Mesenchymal stem cell (in vitro differentiated cells and primary cell): ENCODE results near the gene POLR2F. TPM values are rescaled to one million over a fixed set of nuclear protein-coding genes. Genes with fewer than 3 reads are reported as not detected.
A peak's percentile ranks its signal among the peaks of the same experiment; 100 is the strongest.

Experiments
- DNase-seq: peaks from one replicate; pipeline ENCODE4 v3.0.0-alpha.2; 2013
- H2AFZ ChIP-seq: one replicate; pipeline ENCODE4 v1.6.1; 2013; ENCODE audit warnings: low read depth, mild to moderate bottlenecking, control low read depth, inconsistent platforms, low read length, moderate library complexity
- H2AK5ac ChIP-seq: 2 replicates; pipeline ENCODE4 v1.6.1; 2013; ENCODE audit warnings: low read length, moderate library complexity, mild to moderate bottlenecking, inconsistent platforms; ENCODE audit not compliant: severe bottlenecking
- H2BK120ac ChIP-seq: one replicate; pipeline ENCODE4 v1.6.1; 2013; ENCODE audit warnings: low read depth, mild to moderate bottlenecking, inconsistent platforms, low read length, moderate library complexity
- H2BK12ac ChIP-seq, 2 experiments: one replicate each; pipeline ENCODE4 v1.6.1; 2013; ENCODE audit warnings: inconsistent platforms in 2 of 2, low read length in 2 of 2, mild to moderate bottlenecking in 2 of 2, moderate library complexity in 2 of 2, control low read depth in 1 of 2
- H2BK15ac ChIP-seq: one replicate; pipeline ENCODE4 v1.6.1; 2013; ENCODE audit warnings: mild to moderate bottlenecking, low read depth, inconsistent platforms; ENCODE audit not compliant: poor library complexity, severe bottlenecking
- H2BK5ac ChIP-seq: 2 replicates; pipeline ENCODE4 v1.6.1; 2013; ENCODE audit warnings: low read depth, mild to moderate bottlenecking, low read length, control low read depth, inconsistent platforms; ENCODE audit not compliant: poor library complexity, severe bottlenecking
- H3K14ac ChIP-seq, 2 experiments: one replicate each; pipeline ENCODE4 v1.6.1; 2013; ENCODE audit warnings: inconsistent platforms in 2 of 2, low read length in 2 of 2, control low read depth in 1 of 2, mild to moderate bottlenecking in 1 of 2, moderate library complexity in 1 of 2
- H3K18ac ChIP-seq, 2 experiments: one replicate each; pipeline ENCODE4 v1.6.1; 2013; ENCODE audit warnings: inconsistent platforms in 2 of 2, low read length in 2 of 2, control low read depth in 1 of 2, low read depth in 1 of 2, mild to moderate bottlenecking in 1 of 2
- H3K23ac ChIP-seq, 2 experiments: one replicate each; pipeline ENCODE4 v1.6.1; 2013; ENCODE audit warnings: inconsistent platforms in 2 of 2, low read length in 2 of 2, mild to moderate bottlenecking in 2 of 2, moderate library complexity in 2 of 2, control low read depth in 1 of 2
- H3K27ac ChIP-seq: 2 replicates; pipeline ENCODE4 v1.5.1; 2013; ENCODE audit warnings: mild to moderate bottlenecking, moderate library complexity, low read length, control low read depth, inconsistent platforms; ENCODE audit not compliant: poor library complexity, severe bottlenecking
- H3K27me3 ChIP-seq, 2 experiments: 2 replicates each; pipeline versions ENCODE4 v1.6.1 to v1.7.0; 2013; ENCODE audit warnings: low read length in 2 of 2, mild to moderate bottlenecking in 2 of 2, moderate library complexity in 2 of 2, control low read depth in 1 of 2, inconsistent platforms in 1 of 2; ENCODE audit not compliant: control insufficient read depth in 1 of 2, insufficient read depth in 1 of 2
- H3K36me3 ChIP-seq, 2 experiments: 2 replicates each; pipeline versions ENCODE4 v1.6.1 to v1.7.0; 2013; ENCODE audit warnings: low read length in 2 of 2, control low read depth in 1 of 2, inconsistent platforms in 1 of 2, low read depth in 1 of 2, mild to moderate bottlenecking in 1 of 2; ENCODE audit not compliant: insufficient read depth in 2 of 2, control insufficient read depth in 1 of 2
- H3K4ac ChIP-seq, 2 experiments: one replicate each; pipeline ENCODE4 v1.6.1; 2013; ENCODE audit warnings: inconsistent platforms in 2 of 2, low read length in 2 of 2, mild to moderate bottlenecking in 2 of 2, moderate library complexity in 2 of 2, control low read depth in 1 of 2, low read depth in 1 of 2
- H3K4me1 ChIP-seq: 2 replicates; pipeline ENCODE4 v1.6.1; 2013; ENCODE audit warnings: low read depth, low read length, control low read depth; ENCODE audit not compliant: control insufficient read depth, insufficient read depth
- H3K4me2 ChIP-seq: 2 replicates; pipeline ENCODE4 v1.6.1; 2013; ENCODE audit warnings: low read length, mild to moderate bottlenecking, inconsistent platforms; ENCODE audit not compliant: poor library complexity, severe bottlenecking
- H3K4me3 ChIP-seq, 2 experiments: 2 replicates each; pipeline versions ENCODE4 v1.5.1 to v1.7.0; 2013; ENCODE audit warnings: low read length in 2 of 2, mild to moderate bottlenecking in 2 of 2, control low read depth in 1 of 2, low read depth in 1 of 2; ENCODE audit not compliant: insufficient read depth in 1 of 2
- H3K79me1 ChIP-seq: replicated peaks from 2 replicates; pipeline ENCODE4 v1.6.1; 2013; ENCODE audit warnings: mild to moderate bottlenecking, control low read depth, low read length, inconsistent platforms; ENCODE audit not compliant: poor library complexity, severe bottlenecking
- H3K9ac ChIP-seq: 2 replicates; pipeline ENCODE4 v1.7.0; 2013; ENCODE audit warnings: mild to moderate bottlenecking, low read length, moderate library complexity
- H3K9me3 ChIP-seq: 2 replicates; pipeline ENCODE4 v1.7.0; 2013; ENCODE audit warnings: mild to moderate bottlenecking, low read length; ENCODE audit not compliant: control insufficient read depth
- H4K8ac ChIP-seq: one replicate; pipeline ENCODE4 v1.6.1; 2013; ENCODE audit warnings: inconsistent platforms, mild to moderate bottlenecking, low read length, moderate library complexity
- H4K91ac ChIP-seq: one replicate; pipeline ENCODE4 v1.6.1; 2013; ENCODE audit warnings: mild to moderate bottlenecking, low read length, inconsistent platforms
- WGBS: methylation state at CpG from one replicate; pipeline ENCODE4 v1.1.7; 2013; ENCODE audit warnings: mixed read lengths; 5-methylcytosine and 5-hydroxymethylcytosine counted together
- polyA plus RNA-seq, 2 experiments: library from polyadenylated mRNA; stranded (reverse); fragments of 200-250 nt; gene quantifications; one replicate each; pipeline ENCODE4 v1.2.3, GENCODE V29; 2013

The POLR2F gene
- polyA plus RNA-seq (2013, experiment 1 of 2): 88.8 TPM
- 95.4 TPM for polyA plus RNA-seq (2013, experiment 2 of 2)

DNA sequence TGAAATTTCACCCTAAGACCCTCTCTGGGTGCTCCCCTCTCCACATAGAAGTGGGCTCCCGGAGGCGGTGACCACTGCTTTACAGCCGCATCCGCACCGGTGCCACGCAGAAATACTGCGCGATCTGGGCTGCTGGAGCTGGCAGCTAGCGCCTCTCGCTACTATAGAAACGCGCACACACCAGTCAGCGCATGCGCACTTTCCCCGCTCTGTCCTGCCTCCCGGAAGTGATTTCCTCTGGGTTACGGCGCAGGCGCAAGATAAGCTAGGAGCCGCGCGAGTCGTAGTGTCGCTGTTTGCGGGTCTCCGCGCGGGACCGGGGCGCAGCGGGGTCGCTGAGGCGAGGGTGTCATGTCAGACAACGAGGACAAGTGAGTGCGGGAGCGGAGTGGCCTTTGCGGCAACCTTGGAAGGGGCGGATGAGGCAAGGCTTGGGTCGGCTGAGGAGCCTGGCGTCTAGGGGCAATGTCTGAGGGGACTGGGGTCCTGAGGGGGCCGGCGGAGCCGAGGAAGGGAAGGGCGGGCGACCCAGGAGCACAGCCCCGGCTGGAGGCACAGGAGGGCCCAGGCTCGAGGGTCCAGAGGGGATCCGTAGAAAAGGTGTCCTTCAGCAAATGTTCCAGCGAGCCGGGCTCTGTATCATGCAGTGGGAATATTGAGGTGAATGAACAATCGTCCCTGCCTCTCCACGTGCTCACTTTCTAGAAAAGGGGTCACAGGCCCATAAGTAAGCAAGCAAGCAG is at the start of gene POLR2F, which contains the start of gene C22orf23:
POLR2F (plus strand) TSS at position 263 of the 743 bp plus-strand sequence; CDS start at position 352, 89 bp downstream.
C22orf23 (minus strand) TSS at position 165 of the 743 bp plus-strand sequence. CDS start 452 bp downstream, outside the sequence.
- Histone ChIP-seq H3K27ac (no peak within 1 kb of the TSS), H3K9me3 (no peaks in the 10 kb centered on the region), H3K4ac (peak within 1 kb of the TSS in 1 of 2 experiments; percentile 94), H3K27me3 (no peaks in the 10 kb centered on the region), H3K79me1 (peaks cover 19% of the 10 kb centered on the region), H3K14ac (peak within 1 kb of the TSS in 1 of 2 experiments; percentile 86), H2BK5ac (no peak within 1 kb of the TSS), H2BK15ac (no peak within 1 kb of the TSS), H4K8ac (peak within 1 kb of the TSS; percentile 92), H4K91ac (peak within 1 kb of the TSS; percentile 70), H2AK5ac (no peak within 1 kb of the TSS), H3K9ac (peak within 1 kb of the TSS; percentile 97), H3K18ac (peak within 1 kb of the TSS; percentile 68 to 86), H2BK120ac (no peak within 1 kb of the TSS), H3K4me3 (peak within 1 kb of the TSS; percentile 90 to 96), H3K4me2 (peak within 1 kb of the TSS; percentile 94), H2BK12ac (peak within 1 kb of the TSS in 1 of 2 experiments; percentile 69), H3K36me3 (peaks cover 20 to 23% of the 10 kb centered on the region in 2 experiments), H3K23ac (peak within 1 kb of the TSS in 1 of 2 experiments; percentile 70), H2AFZ (peak within 1 kb of the TSS; percentile 20), H3K4me1 (peaks cover 11% of the 10 kb centered on the region)
- under 1% methylated on average over 52 of the region's 52 CpGs for WGBS
- peak; percentile 96 for DNase-seq

DNA sequence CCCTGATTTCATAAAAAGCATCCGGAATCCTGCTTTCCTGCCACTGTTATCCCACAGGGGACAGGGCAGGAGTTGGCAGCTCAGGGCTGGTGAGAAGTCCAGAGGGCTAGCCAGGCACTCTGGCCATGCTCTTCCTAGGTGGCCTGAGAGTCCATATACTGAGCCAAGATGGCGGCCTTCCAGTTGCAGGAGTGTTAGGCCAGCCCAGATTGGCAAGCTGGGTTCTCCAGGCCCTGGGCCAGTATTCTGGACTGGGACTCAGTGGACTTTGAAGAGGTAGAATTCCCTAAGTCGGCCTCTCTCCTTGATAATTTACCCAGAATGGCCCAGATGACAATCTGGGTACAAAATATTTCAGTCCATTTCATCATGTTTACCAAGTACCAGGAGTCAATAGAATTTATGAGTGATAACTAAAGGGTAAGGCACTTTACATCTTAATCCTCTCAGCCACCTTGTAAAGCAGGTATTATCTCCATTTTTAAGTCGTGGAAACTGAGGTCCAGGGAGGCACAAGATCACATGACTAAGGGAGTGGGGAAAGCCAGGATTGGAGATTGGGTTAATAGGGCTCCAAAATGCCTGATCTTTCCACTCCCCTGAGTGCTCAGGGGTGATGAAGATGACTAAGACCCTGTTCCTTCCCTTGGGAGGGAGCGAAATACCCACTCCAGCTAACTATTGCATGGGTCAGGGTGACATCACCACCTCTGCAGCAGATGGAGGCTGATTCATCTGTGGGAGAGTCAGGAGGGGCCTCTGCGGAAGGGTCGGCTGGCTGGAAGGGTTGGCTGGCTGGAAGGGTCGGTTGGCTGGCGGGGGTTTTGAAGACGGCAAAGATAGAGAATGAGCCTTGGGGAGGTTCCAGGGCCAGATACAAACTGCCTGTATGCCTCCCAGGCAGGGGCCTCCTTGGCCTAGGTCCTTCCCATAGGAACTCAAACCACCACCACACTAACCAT is 48.6 kb upstream of the POLR2F start:
- H4K8ac ChIP-seq: peak overlapping the region; percentile 98
- peak overlapping the region; percentile 100 for H4K91ac ChIP-seq
- peak overlapping the region; percentile 81 for H3K4me2 ChIP-seq
- peak overlapping the region in 1 of 2 experiments; percentile 37 for H3K14ac ChIP-seq
- WGBS: 35% methylated on average over 7 of the region's 10 CpGs
- H3K79me1 ChIP-seq: peaks cover 2% of the 10 kb centered on the region
- H2BK5ac ChIP-seq: peak overlapping the region; percentile 81
- H3K4me3 ChIP-seq: peak overlapping the region; percentile 72 to 94
- no peaks in the 10 kb centered on the region for H3K9me3 ChIP-seq
- H3K23ac ChIP-seq: peak overlapping the region in 1 of 2 experiments; percentile 77
- DNase-seq: peak; percentile 99
- peak overlapping the region; percentile 93 for H3K9ac ChIP-seq
- H2AK5ac ChIP-seq: peak overlapping the region; percentile 83
- peak overlapping the region; percentile 92 to 95 for H3K4ac ChIP-seq
- H3K27ac ChIP-seq: peak overlapping the region; percentile 95
- H2BK120ac ChIP-seq: peak overlapping the region; percentile 86
- peak overlapping the region; percentile 95 to 99 for H3K18ac ChIP-seq
- peak overlapping the region; percentile 12 for H2BK15ac ChIP-seq
- H3K27me3 ChIP-seq: no peaks in the 10 kb centered on the region
- peaks cover 34% of the 10 kb centered on the region for H3K4me1 ChIP-seq
- peaks cover 5 to 8% of the 10 kb centered on the region in 2 experiments for H3K36me3 ChIP-seq
- H2BK12ac ChIP-seq: peak overlapping the region; percentile 83 to 96
- no peak overlapping the region for H2AFZ ChIP-seq

DNA sequence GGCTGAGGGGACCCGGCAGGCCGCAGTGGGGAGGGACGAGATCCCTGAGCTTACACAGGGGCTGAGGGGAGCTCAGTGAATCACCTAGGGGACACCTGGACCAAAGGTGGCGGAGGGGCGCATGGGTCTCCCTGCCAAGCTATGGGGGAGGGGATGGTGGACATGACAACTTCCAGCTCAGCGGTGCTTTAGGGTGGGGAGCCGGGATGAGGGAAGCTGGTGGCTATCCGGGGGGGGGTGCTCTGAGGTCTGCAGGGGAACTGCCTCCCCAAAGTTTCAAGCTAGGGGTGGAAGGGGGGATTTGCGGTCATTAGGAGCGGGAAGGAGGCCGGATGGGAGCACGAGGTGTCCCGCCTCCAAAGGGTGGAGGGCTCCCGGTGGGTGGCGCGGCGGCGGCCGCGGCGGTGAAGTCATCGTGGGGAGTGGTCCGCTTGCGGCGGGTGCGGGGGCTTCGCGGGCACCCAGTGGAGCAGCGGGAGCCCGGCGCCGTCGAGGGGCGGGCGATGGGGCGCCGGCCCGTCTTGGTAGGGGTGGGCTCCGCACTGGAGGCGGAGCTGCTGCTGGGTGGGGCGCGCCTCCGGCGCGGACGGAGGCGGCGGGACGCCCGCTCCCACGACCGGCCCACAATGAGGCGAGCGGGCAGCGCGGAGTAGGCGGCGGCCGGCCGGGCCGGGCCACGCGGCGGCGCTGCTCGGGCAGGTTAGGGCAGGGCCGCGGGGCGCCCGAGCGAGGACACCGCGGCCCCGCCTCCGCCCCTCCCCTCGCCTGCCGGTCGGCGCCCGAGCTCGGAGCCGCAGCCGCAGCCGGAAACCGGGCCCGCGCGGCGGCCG is 47.8 kb upstream of the POLR2F start, which contains the start of gene MICALL1:
MICALL1 (plus strand) TSS at position 764 of the 830 bp plus-strand sequence. CDS start 126 bp downstream, outside the sequence.
- peak; percentile 72 for DNase-seq
- Histone ChIP-seq H3K4me3 (peak within 1 kb of the TSS; percentile 94 to 97), H3K27me3 (no peaks in the 10 kb centered on the region), H3K79me1 (peaks cover 4% of the 10 kb centered on the region), H2BK120ac (peak within 1 kb of the TSS; percentile 86), H3K14ac (peak within 1 kb of the TSS; percentile 86 to 95), H3K4me1 (peaks cover 40% of the 10 kb centered on the region), H4K8ac (peak within 1 kb of the TSS; percentile 98), H2AK5ac (peak within 1 kb of the TSS; percentile 83), H3K36me3 (peaks cover 9% of the 10 kb centered on the region in 2 experiments), H3K4ac (peak within 1 kb of the TSS; percentile 92 to 97), H3K18ac (peak within 1 kb of the TSS; percentile 97 to 99), H3K4me2 (peak within 1 kb of the TSS; percentile 90), H3K9ac (peak within 1 kb of the TSS; percentile 93), H2BK5ac (peak within 1 kb of the TSS; percentile 81), H2BK12ac (peak within 1 kb of the TSS; percentile 83 to 88), H4K91ac (peak within 1 kb of the TSS; percentile 100), H2AFZ (peak within 1 kb of the TSS; percentile 76), H3K27ac (peak within 1 kb of the TSS; percentile 95), H2BK15ac (peak within 1 kb of the TSS; percentile 92), H3K9me3 (no peaks in the 10 kb centered on the region), H3K23ac (peak within 1 kb of the TSS in 1 of 2 experiments; percentile 98)
- 9% methylated on average over 31 of the region's 90 CpGs for WGBS
